AG09309 (cell line): ENCODE measurements around the gene ERLIN1.

ENCODE experiments used
- DNase-seq: peaks from one replicate; pipeline ENCODE4 v3.0.0-alpha.2; 2010; ENCODE audit warnings: low read depth
- H3K4me3 ChIP-seq: 2 replicates; pipeline ENCODE4 v1.5.1; 2011; ENCODE audit warnings: mild to moderate bottlenecking, low read depth, low read length, moderate library complexity; ENCODE audit not compliant: control insufficient read depth
- CTCF ChIP-seq: IDR thresholded peaks from 2 replicates; pipeline ENCODE4 v1.5.1; 2011; ENCODE audit warnings: mild to moderate bottlenecking, low read depth, low read length, inconsistent platforms; ENCODE audit not compliant: insufficient read depth, control insufficient read depth; ENCODE audit errors: missing control alignments

ERLIN1 gene

GRCh38 chr10:100153239-100153825 is 32.5 kb downstream of the ERLIN1 start:
- DNase-seq, result no peak
- no peak overlapping the region for H3K4me3 ChIP-seq
- TF ChIP-seq CTCF, result no peak

GRCh38 chr10:100151723-100152300 is 34.0 kb downstream of the ERLIN1 start:
- TF ChIP-seq CTCF, result no peak
- no peak for DNase-seq
- no peak overlapping the region for H3K4me3 ChIP-seq

- TF ChIP-seq CTCF, result no peak
- no peak overlapping the region for H3K4me3 ChIP-seq
- peak; percentile 3 for DNase-seq
These were observed 37.2 kb downstream of the ERLIN1 start for GRCh38 chr10:100148353-100149211.

- no peak overlapping the region for H3K4me3 ChIP-seq
- no peak for TF ChIP-seq CTCF
- DNase-seq, result peak; percentile 1
These were observed 38.8 kb downstream of the ERLIN1 start for GRCh38 chr10:100146875-100147650.

GRCh38 chr10:100146398-100146797 is 39.4 kb downstream of the ERLIN1 start:
- DNase-seq, result no peak
- H3K4me3 ChIP-seq, result no peak overlapping the region
- no peak for TF ChIP-seq CTCF

GRCh38 chr10:100143756-100144155 is 42.1 kb downstream of the ERLIN1 start:
- no peak for DNase-seq
- H3K4me3 ChIP-seq, result no peak overlapping the region
- TF ChIP-seq CTCF, result no peak
